HepG2 (cell line): ENCODE measurements around the gene HCK. TPM values are rescaled to one million over a fixed set of nuclear protein-coding genes. Genes with fewer than 3 reads are reported as not detected.
"Not testable (repeated sequence)": the region's sequence is repeated elsewhere in the genome, so short reads cannot be mapped to it uniquely, and the experiment has no call there.

Experiments
- ATAC-seq: fragments of 200-7000 bp; cut with Tn5 transposase; 3 replicates; pipeline ENCODE4 v1.9.1; 2020; ENCODE audit warnings: mild to moderate bottlenecking, moderate library complexity
- BruUV-seq: library from RNA; stranded (reverse); fragments of 400-500 nt; replicated peaks from 2 replicates; lab custom pipeline; 2021; lab: Mats Ljungman, UMichigan
- CTCF ChIA-PET: fragments of 300-600 bp; formaldehyde crosslinking; extraction: SDS; loops from one replicate; lab custom pipeline; 2021; ENCODE audit warnings: low total read pairs, inconsistent platforms, low intra/inter-chr PET ratio; lab: Yijun Ruan, JAX
- POLR2A ChIA-PET: fragments of 350-600 bp; sonication (Branson Sonifier 250); formaldehyde crosslinking; loops from one replicate; lab custom pipeline; 2020; ENCODE audit warnings: antibody characterized with exemption, inconsistent platforms; lab: Yijun Ruan, JAX
- DNase-seq: peaks from one replicate; pipeline ENCODE4 v3.0.0-alpha.2; 2015; ENCODE audit warnings: low spot score
- FAIRE-seq: peaks from 3 replicates; lab custom pipeline; 2011; peaks lifted over from hg19 to GRCh38; lab: Jason Lieb, UNC
- H2AFZ ChIP-seq: one replicate; pipeline ENCODE4 v1.6.1; 2011; ENCODE audit warnings: low read length, inconsistent platforms
- H3K27ac ChIP-seq: fragments of 300-600 bp; 3 replicates; pipeline ENCODE4 v1.8.0; 2011; ENCODE audit warnings: mixed run types, mild to moderate bottlenecking, mixed read lengths, low read length, inconsistent platforms; ENCODE audit not compliant: insufficient read depth; ENCODE audit errors: extremely low read length
- H3K27me3 ChIP-seq, 2 experiments: fragments of 200-600 bp in 1 of 2; 2 replicates in 1 of 2; 3 replicates in 1 of 2; pipeline versions ENCODE4 v1.6.0 to v1.8.0; 2011; ENCODE audit warnings: low read length in 2 of 2, mild to moderate bottlenecking in 2 of 2, moderate library complexity in 2 of 2, inconsistent platforms in 1 of 2; ENCODE audit not compliant: insufficient read depth in 2 of 2, control insufficient read depth in 1 of 2
- H3K36me3 ChIP-seq, 2 experiments: fragments of 200-600 bp in 1 of 2; replicated peaks in 1 of 2; 2 replicates in 1 of 2; 3 replicates in 1 of 2; pipeline versions ENCODE4 v1.5.1 to v1.8.0; 2011; ENCODE audit warnings: low read length in 2 of 2, inconsistent platforms in 1 of 2; ENCODE audit not compliant: insufficient read depth in 2 of 2, control insufficient read depth in 1 of 2
- H3K4me1 ChIP-seq: 2 replicates; pipeline ENCODE4 v1.5.1; 2012; ENCODE audit warnings: low read length, inconsistent platforms; ENCODE audit not compliant: insufficient read depth
- H3K4me2 ChIP-seq: 2 replicates; pipeline ENCODE4 v1.6.0; 2011; ENCODE audit warnings: low read depth, low read length, inconsistent platforms
- H3K4me3 ChIP-seq, 3 experiments: fragments of 200-600 bp in 1 of 3; sonication (generic), shearing (Covaris generic) in 1 of 3; replicated peaks in 1 of 3; 2 replicates each; pipeline ENCODE4 v1.5.1; 2011 to 2016; ENCODE audit warnings: low read length in 3 of 3, inconsistent platforms in 2 of 3, low read depth in 2 of 3, mild to moderate bottlenecking in 2 of 3, control low read depth in 1 of 3, mixed read lengths in 1 of 3; ENCODE audit not compliant: insufficient read depth in 1 of 3
- H3K79me2 ChIP-seq: one replicate; pipeline ENCODE4 v1.6.1; 2011; ENCODE audit warnings: low read length, inconsistent platforms; ENCODE audit not compliant: insufficient read depth
- H3K9ac ChIP-seq: 2 replicates; pipeline ENCODE4 v1.6.0; 2011; ENCODE audit warnings: mild to moderate bottlenecking, low read depth, low read length, inconsistent platforms; ENCODE audit not compliant: insufficient read depth
- H3K9me3 ChIP-seq: 2 replicates; pipeline ENCODE4 v1.5.1; 2012; ENCODE audit warnings: mild to moderate bottlenecking, low read length
- H4K20me1 ChIP-seq: 2 replicates; pipeline ENCODE4 v1.6.0; 2011; ENCODE audit warnings: inconsistent platforms, mild to moderate bottlenecking, low read length, moderate library complexity; ENCODE audit not compliant: insufficient read depth
- MAFF ChIP-seq: IDR thresholded peaks from 2 replicates; pipeline ENCODE4 v1.6.1; 2011; ENCODE audit warnings: low read depth, low read length, improper control_type of control experiment
- MAFK ChIP-seq, 2 experiments: IDR thresholded peaks in 1 of 2; conservative IDR thresholded peaks in 1 of 2; 2 replicates each; pipeline ENCODE4 v1.6.1; 2011; ENCODE audit warnings: improper control_type of control experiment in 2 of 2, low read length in 2 of 2
- MTA1 ChIP-seq: sonication (generic); formaldehyde crosslinking; IDR thresholded peaks from 2 replicates; pipeline ENCODE4 v1.4.0; 2020; ENCODE audit warnings: missing genetic modification reagents, mild to moderate bottlenecking, borderline replicate concordance
- ZNF260 ChIP-seq: sonication (generic); formaldehyde crosslinking; IDR thresholded peaks from 2 replicates; pipeline ENCODE4 v1.4.0; 2020; ENCODE audit warnings: missing genetic modification reagents, low read depth, mild to moderate bottlenecking, borderline replicate concordance
- ZNF629 ChIP-seq: sonication (generic); formaldehyde crosslinking; conservative IDR thresholded peaks from 2 replicates; pipeline ENCODE4 v1.5.0; 2020; ENCODE audit warnings: missing genetic modification reagents
- WGBS: methylation state at CpG from one replicate; pipeline ENCODE4 v1.1.6; 2017; ENCODE audit warnings: low lambda C conversion rate; 5-methylcytosine and 5-hydroxymethylcytosine counted together
- in situ Hi-C: cut with HindIII; loops from 2 replicates; pipeline ENCODE4 v1.10.0; 2017; ENCODE audit warnings: low pct_unique_long_range_greater_than_20kb; ENCODE audit not compliant: extremely low pct_ligation_motif_present
- intact Hi-C: fragments of 100-400 bp; cut with micrococcal nuclease; formaldehyde crosslinking; loops from one replicate; pipeline ENCODE4 v1.10.0; 2022; ENCODE audit not compliant: unreplicated experiment
- polyA plus RNA-seq, 8 experiments: library from polyadenylated mRNA; depleted of rRNA in 3 of 8; stranded (reverse) in 7 of 8; unstranded in 1 of 8; fragments of >200 nt; fragmentation: Illumina TruSeq in 4 of 8; extraction: Trizol in 4 of 8; gene quantifications; 2 replicates each; pipeline versions ENCODE4 v1.2.1 to v1.2.3, GENCODE V29; 2011 to 2016; ENCODE audit warnings: low read depth in 4 of 8, missing spikeins in 1 of 8, mixed read lengths in 1 of 8; ENCODE audit not compliant: insufficient read depth in 1 of 8
- total RNA-seq, 5 experiments: library from RNA; depleted of rRNA; stranded (reverse); fragments of >200 nt; fragmentation: Illumina TruSeq; extraction: Trizol; gene quantifications; 2 replicates each; pipeline ENCODE4 v1.2.3, GENCODE V29; 2016; ENCODE audit warnings: low read depth in 1 of 5

HCK gene
- total and polyA plus RNA-seq, 2 of the 13 experiments (the other 11 are each of a cell fraction or from before 2014, with no cell fraction given) = 0.04 TPM; not detected in 1

DNA sequence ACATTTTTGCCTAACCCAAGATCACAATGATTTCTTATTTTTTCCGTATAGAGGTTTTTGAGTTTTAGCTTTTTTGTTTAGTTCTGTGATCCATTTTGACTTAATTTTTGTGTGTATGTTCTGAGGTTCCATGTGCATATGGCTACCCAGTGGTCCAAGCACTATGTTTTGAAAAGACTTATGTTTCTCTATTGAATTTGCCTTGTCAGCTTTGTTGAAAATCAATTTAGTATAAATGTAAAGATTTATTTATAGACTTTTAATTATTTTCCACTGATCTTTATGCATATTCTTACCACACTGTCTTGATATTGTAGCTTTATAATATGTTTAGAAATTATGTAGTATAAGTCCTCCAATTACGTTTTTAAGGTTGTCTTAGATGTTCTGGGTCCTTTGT lies 67.7 kb downstream of the HCK start:
- intact Hi-C loops (no loop called here), in situ Hi-C loops (no loop called here)
- no peak overlapping the region for H2AFZ ChIP-seq
- no peak overlapping the region for H3K4me3 ChIP-seq
- POLR2A ChIA-PET = no interaction called here
- WGBS = 95% methylated on average over 2 of the region's 2 CpGs
- H3K79me2 ChIP-seq = peaks cover 71% of the 10 kb centered on the region
- BruUV-seq = no TSS peak
- no peak for DNase-seq
- H3K27me3 ChIP-seq = no peaks in the 10 kb centered on the region
- peaks cover 18% of the 10 kb centered on the region for H3K4me1 ChIP-seq
- CTCF ChIA-PET = no interaction called here
- H3K9me3 ChIP-seq = no peaks in the 10 kb centered on the region
- H3K27ac ChIP-seq = no peak overlapping the region
- no peak for TF ChIP-seq ZNF260
- TF ChIP-seq MAFK (conservative IDR thresholded peaks at IDR 0.05 in 1 of 2, IDR thresholded peaks at IDR 0.05 in 1 of 2; ENCODE audit: low read length in 2 of 2) = peak; percentile 68 to 86
- peak; percentile 60; the same call in 1 of the 2 replicates for TF ChIP-seq MAFF
- no peak for TF ChIP-seq MTA1
- TF ChIP-seq ZNF629 (CRISPR knock-in tag) = no peak
- TF ChIP-seq, all 625 proteins: peak for 2
- Histone ChIP-seq H4K20me1 (peaks cover 20% of the 10 kb centered on the region), H3K4me2 (no peak overlapping the region), H3K9ac (no peak overlapping the region), H3K36me3 (peaks cover 10 to 15% of the 10 kb centered on the region in 2 experiments)
- FAIRE-seq (no peak), ATAC-seq (no peak)

- H4K20me1 ChIP-seq = peaks cover 17% of the 10 kb centered on the region
- H3K4me3 ChIP-seq, CTCF ChIA-PET, POLR2A ChIA-PET, H3K9me3 ChIP-seq, H3K27ac ChIP-seq, H3K4me2 ChIP-seq, FAIRE-seq, H2AFZ ChIP-seq, BruUV-seq, intact Hi-C loops, DNase-seq, ATAC-seq, H3K36me3 ChIP-seq, H3K27me3 ChIP-seq, in situ Hi-C loops, H3K9ac ChIP-seq: not testable (repeated sequence)
- H3K79me2 ChIP-seq = peaks cover 65% of the 10 kb centered on the region
- WGBS = 95% methylated on average over 4 of the region's 31 CpGs
- H3K4me1 ChIP-seq = peaks cover 10% of the 10 kb centered on the region
Measured at GRCh38 chr20:32121908-32122307, 69.9 kb downstream of the HCK start.
